Measurements from ENCODE around the gene MAS1. TPM values are rescaled to one million over a fixed set of nuclear protein-coding genes. Genes with fewer than 3 reads are reported as not detected.

MAS1 gene
- polyA plus RNA-seq, 1 donor (not counting 4 experiments of a cell fraction or from before 2014, with no cell fraction given), result not detected

DNA sequence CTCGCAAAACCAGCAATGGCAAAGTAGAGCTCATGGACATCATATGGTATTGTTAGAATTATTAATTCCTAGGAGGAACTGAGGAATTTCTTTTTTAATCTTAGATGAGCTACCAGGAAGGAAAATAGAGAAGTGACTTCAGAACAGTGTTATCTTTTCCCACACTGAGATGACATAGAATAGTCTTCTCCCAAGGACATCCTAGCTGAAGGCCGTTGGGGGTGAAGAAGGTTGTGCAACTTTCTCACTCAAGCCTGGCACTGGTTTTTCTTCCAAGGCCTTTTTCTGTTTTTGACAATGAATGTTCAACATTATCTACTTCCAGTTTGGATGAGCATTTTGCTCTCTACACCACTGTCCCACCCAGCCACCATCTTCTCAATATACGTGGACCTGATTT is 35.8 kb upstream of the MAS1 start:
- TF ChIP-seq, protein P1, sequence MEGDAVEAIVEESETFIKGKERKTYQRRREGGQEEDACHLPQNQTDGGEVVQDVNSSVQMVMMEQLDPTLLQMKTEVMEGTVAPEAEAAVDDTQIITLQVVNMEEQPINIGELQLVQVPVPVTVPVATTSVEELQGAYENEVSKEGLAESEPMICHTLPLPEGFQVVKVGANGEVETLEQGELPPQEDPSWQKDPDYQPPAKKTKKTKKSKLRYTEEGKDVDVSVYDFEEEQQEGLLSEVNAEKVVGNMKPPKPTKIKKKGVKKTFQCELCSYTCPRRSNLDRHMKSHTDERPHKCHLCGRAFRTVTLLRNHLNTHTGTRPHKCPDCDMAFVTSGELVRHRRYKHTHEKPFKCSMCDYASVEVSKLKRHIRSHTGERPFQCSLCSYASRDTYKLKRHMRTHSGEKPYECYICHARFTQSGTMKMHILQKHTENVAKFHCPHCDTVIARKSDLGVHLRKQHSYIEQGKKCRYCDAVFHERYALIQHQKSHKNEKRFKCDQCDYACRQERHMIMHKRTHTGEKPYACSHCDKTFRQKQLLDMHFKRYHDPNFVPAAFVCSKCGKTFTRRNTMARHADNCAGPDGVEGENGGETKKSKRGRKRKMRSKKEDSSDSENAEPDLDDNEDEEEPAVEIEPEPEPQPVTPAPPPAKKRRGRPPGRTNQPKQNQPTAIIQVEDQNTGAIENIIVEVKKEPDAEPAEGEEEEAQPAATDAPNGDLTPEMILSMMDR (optimal IDR thresholded peaks at IDR 0.05 in 1 of 3, IDR thresholded peaks at IDR 0.05 in 1 of 3, conservative IDR thresholded peaks at IDR 0.05 in 1 of 3; ENCODE audit: extremely low read depth in 1 of 3, insufficient read depth in 2 of 3, low read length in 3 of 3), result no peak
- TF ChIP-seq EZH2 (IDR thresholded peaks at IDR 0.05; ENCODE audit: low read length), result no peak
- FAIRE-seq (no peak), DNase-seq (ENCODE audit: low read depth, low spot score) (no peak)
- Histone ChIP-seq H3K9me3 (ENCODE audit: control insufficient read depth, low read depth, low read length) (no peaks in the 10 kb centered on the region), H3K4me2 (ENCODE audit: control insufficient read depth, extremely low read depth, insufficient read depth, low read depth, low read length) (no peak overlapping the region), H3K9ac (ENCODE audit: control insufficient read depth, extremely low read depth, insufficient read depth, low read length) (no peak overlapping the region), H3K4me3 (ENCODE audit: control insufficient read depth in 2 of 3, extremely low read depth in 1 of 3, insufficient read depth in 2 of 3, low read depth in 1 of 3, low read length in 3 of 3) (no peak overlapping the region), H2AFZ (ENCODE audit: control insufficient read depth, low read length) (no peak overlapping the region), H3K9me1 (ENCODE audit: control insufficient read depth, extremely low read depth, insufficient read depth, low read length) (no peaks in the 10 kb centered on the region), H4K20me1 (ENCODE audit: control insufficient read depth, extremely low read depth, insufficient read depth, low read length) (no peaks in the 10 kb centered on the region), H3K4me1 (ENCODE audit: control insufficient read depth, extremely low read depth, insufficient read depth, low read length) (no peaks in the 10 kb centered on the region), H3K36me3 (ENCODE audit: control insufficient read depth in 2 of 2, extremely low read depth in 1 of 2, insufficient read depth in 2 of 2, low read length in 2 of 2) (no peaks in the 10 kb centered on the region), H3K79me2 (ENCODE audit: control insufficient read depth, insufficient read depth, low read length) (no peaks in the 10 kb centered on the region), H3K27me3 (ENCODE audit: control insufficient read depth, extremely low read depth, insufficient read depth, low read length) (peaks cover 4% of the 10 kb centered on the region), H3K27ac (ENCODE audit: control insufficient read depth, insufficient read depth, low read length) (no peak overlapping the region)
- dilution Hi-C loops (cut with MboI; ENCODE audit: extremely low pct_ligation_motif_present, low sequenced_read_pairs), result no loop called here

DNA sequence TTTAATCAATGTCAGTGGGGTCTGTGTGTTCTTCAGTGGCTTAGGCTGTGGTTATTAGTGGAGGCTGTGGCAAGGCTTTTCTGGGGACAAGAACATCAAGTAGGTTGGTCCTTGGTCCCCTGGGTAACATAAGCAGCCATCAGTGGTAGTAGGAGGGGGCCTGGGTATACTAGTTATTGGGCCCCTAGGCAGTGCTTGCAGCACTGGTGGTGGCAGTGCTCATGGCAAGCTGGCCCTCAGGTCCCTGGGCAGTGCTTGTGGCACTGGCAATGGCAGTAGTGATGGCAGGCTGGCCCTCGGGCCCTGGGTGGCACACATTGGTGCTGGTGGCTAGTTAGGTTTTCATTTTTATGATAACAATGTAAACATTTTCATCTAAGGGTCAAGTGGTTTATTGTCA is 32.5 kb upstream of the MAS1 start:
- no peak overlapping the region for H3K4me2 ChIP-seq (ENCODE audit: control insufficient read depth, extremely low read depth, insufficient read depth, low read depth, low read length)
- no peak for TF ChIP-seq EZH2 (IDR thresholded peaks at IDR 0.05; ENCODE audit: low read length)
- TF ChIP-seq, protein P1 (optimal IDR thresholded peaks at IDR 0.05 in 1 of 3, IDR thresholded peaks at IDR 0.05 in 1 of 3, conservative IDR thresholded peaks at IDR 0.05 in 1 of 3; ENCODE audit: extremely low read depth in 1 of 3, insufficient read depth in 2 of 3, low read length in 3 of 3), result no peak
- no peak for DNase-seq (ENCODE audit: low read depth, low spot score)
- H3K4me1 ChIP-seq (ENCODE audit: control insufficient read depth, extremely low read depth, insufficient read depth, low read length), result no peaks in the 10 kb centered on the region
- no peaks in the 10 kb centered on the region for H4K20me1 ChIP-seq (ENCODE audit: control insufficient read depth, extremely low read depth, insufficient read depth, low read length)
- H3K36me3 ChIP-seq (ENCODE audit: control insufficient read depth in 2 of 2, extremely low read depth in 1 of 2, insufficient read depth in 2 of 2, low read length in 2 of 2), result no peaks in the 10 kb centered on the region
- no peak overlapping the region for H3K9ac ChIP-seq (ENCODE audit: control insufficient read depth, extremely low read depth, insufficient read depth, low read length)
- dilution Hi-C loops (cut with MboI; ENCODE audit: extremely low pct_ligation_motif_present, low sequenced_read_pairs), result no loop called here
- no peak overlapping the region for H2AFZ ChIP-seq (ENCODE audit: control insufficient read depth, low read length)
- H3K9me1 ChIP-seq (ENCODE audit: control insufficient read depth, extremely low read depth, insufficient read depth, low read length), result no peaks in the 10 kb centered on the region
- no peaks in the 10 kb centered on the region for H3K79me2 ChIP-seq (ENCODE audit: control insufficient read depth, insufficient read depth, low read length)
- peaks cover 4% of the 10 kb centered on the region for H3K27me3 ChIP-seq (ENCODE audit: control insufficient read depth, extremely low read depth, insufficient read depth, low read length)
- H3K4me3 ChIP-seq (ENCODE audit: control insufficient read depth in 2 of 3, extremely low read depth in 1 of 3, insufficient read depth in 2 of 3, low read depth in 1 of 3, low read length in 3 of 3), result no peak overlapping the region
- no peaks in the 10 kb centered on the region for H3K9me3 ChIP-seq (ENCODE audit: control insufficient read depth, low read depth, low read length)
- no peak overlapping the region for H3K27ac ChIP-seq (ENCODE audit: control insufficient read depth, insufficient read depth, low read length)
- no peak for FAIRE-seq
